Left ventricle myocardium superior (tissue), 1 donor: ENCODE measurements around the gene SAMD4A. TPM values are rescaled to one million over a fixed set of nuclear protein-coding genes. Genes with fewer than 3 reads are reported as not detected.
A peak's percentile ranks its signal among the peaks of the same experiment; 100 is the strongest.
"Not testable (repeated sequence)": the region's sequence is repeated elsewhere in the genome, so short reads cannot be mapped to it uniquely, and the experiment has no call there.

ENCODE experiments used
- ATAC-seq: fragments of 200-7000 bp; cut with Tn5 transposase; one replicate; pipeline ENCODE4 v1.9.1; 2020; ENCODE audit warnings: mild to moderate bottlenecking, moderate library complexity
- DNase-seq: peaks from one replicate; pipeline ENCODE4 v3.0.0-alpha.2; 2020
- intact Hi-C: fragments of 100-400 bp; cut with micrococcal nuclease; formaldehyde crosslinking; loops from one replicate; pipeline ENCODE4 v1.11.0; 2022
- total RNA-seq: library from RNA; stranded (reverse); fragmentation: NEBNext Ultra II Directional; extraction: Animal tissue kit (Norgen Biotek cat#: 25700); gene quantifications from one replicate; pipeline ENCODE4 v1.2.1, GENCODE V29; 2021
- donor health status: DM: no; HTN: yes; CAD: no; lungs with severe emphysema.

SAMD4A gene
- total RNA-seq, 1 donor from 2014 or later = 150 TPM

DNA sequence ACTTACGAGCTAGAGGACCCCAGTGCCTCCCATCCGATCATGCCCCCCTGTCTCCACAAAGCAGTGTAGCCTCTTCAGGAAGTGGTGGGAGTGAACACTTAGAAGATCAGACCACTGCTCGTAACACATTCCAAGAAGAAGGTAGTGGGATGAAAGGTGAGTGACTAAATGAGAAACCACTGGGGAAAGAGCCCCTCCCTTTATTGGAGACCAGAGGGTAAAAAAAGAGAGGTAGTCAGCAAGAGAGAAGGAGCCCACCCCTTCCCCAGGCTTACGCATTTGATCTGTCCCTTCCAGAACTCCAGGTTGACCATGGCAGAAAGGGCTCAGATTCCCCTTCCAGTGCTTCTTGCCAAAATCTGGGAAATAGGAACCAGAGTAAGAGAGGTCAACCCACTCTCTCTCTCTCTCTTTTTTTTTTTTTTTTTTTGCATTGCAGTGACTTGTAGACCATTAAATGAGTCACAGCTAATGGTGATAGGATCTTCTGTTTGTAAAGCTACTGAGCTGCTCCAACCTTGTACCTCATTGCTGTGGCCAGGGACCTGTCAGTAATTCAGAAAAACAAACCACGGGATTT lies 170.3 kb downstream of the SAMD4A start:
- DNase-seq = no peak
- intact Hi-C loops = no loop called here

GRCh38 chr14:54738009-54738408 lies 171.1 kb downstream of the SAMD4A start:
- DNase-seq (no peak), ATAC-seq (peak; percentile 67)
- intact Hi-C loops = no loop called here

More for the DNA sequence above, 170.3 kb downstream of the SAMD4A start:
- no peak for ATAC-seq

- DNase-seq (no peak), ATAC-seq (no peak)
- intact Hi-C loops = no loop called here
Measured at GRCh38 chr14:54739514-54739913, 172.6 kb downstream of the SAMD4A start.

GRCh38 chr14:54742492-54743350 lies 175.8 kb downstream of the SAMD4A start:
- DNase-seq (no peak), ATAC-seq (no peak)
- intact Hi-C loops = no loop called here

- DNase-seq (no peak), ATAC-seq (no peak)
- intact Hi-C loops = no loop called here
Measured at GRCh38 chr14:54743382-54743781, 176.5 kb downstream of the SAMD4A start.

DNA sequence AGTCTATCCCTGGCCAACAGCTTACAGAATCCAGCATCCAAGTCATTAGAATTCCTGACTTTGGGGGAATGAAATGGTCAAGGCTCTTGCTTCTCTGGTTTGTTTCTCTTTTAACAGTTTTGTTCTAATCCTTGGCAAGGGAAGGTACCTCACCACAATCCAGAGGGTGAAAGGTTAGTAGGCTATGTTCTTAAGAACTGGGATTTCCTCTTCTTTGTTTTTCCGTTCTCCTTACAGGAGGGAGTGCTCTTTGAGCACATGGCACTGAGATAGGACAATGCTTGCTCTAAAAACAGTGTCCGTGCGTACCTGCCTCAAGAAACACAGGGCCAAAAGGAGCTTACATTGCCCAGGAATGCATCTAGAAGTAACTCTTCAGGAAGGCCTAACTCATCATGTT lies 179.1 kb downstream of the SAMD4A start:
- no peak for ATAC-seq
- DNase-seq = no peak
- intact Hi-C loops = no loop called here

DNA sequence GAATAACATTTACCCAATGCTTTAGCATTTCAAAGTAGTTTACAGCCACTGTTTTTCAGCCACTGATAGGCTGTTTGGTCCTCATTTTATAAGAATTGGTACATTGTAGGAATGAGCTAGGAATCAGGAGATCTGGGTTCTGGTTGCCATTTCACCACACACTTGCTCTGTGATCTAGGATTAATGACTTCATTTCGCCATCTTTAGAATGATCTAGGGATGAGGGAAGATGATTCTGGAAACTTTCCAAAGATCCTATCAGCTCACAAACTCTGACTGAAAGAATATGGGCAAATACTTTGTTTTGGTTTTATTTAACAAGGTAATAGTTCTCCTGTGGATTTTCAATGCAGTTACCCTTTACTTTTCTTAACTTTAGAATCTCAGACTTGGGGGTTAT lies 180.7 kb downstream of the SAMD4A start:
- intact Hi-C loops = no loop called here
- ATAC-seq (no peak), DNase-seq (no peak)

- intact Hi-C loops = no loop called here
- ATAC-seq = no peak
- no peak for DNase-seq
Measured at GRCh38 chr14:54749180-54749579, 182.3 kb downstream of the SAMD4A start.

GRCh38 chr14:54749727-54750126 lies 182.8 kb downstream of the SAMD4A start:
- intact Hi-C loops = no loop called here
- DNase-seq (no peak), ATAC-seq (peak; percentile 66)

GRCh38 chr14:54752611-54753010 lies 185.7 kb downstream of the SAMD4A start:
- ATAC-seq, DNase-seq, intact Hi-C loops: not testable (repeated sequence)

GRCh38 chr14:54753396-54753795 lies 186.5 kb downstream of the SAMD4A start:
- ATAC-seq, DNase-seq, intact Hi-C loops: not testable (repeated sequence)

GRCh38 chr14:54754116-54754622 lies 187.2 kb downstream of the SAMD4A start:
- DNase-seq (no peak), ATAC-seq (no peak)
- intact Hi-C loops = no loop called here

GRCh38 chr14:54754623-54755386 lies 187.9 kb downstream of the SAMD4A start:
- ATAC-seq (no peak), DNase-seq (no peak)
- intact Hi-C loops = no loop called here

- intact Hi-C loops = no loop called here
Measured at GRCh38 chr14:54756656-54757392, 189.9 kb downstream of the SAMD4A start.

GRCh38 chr14:54758041-54758440 lies 191.1 kb downstream of the SAMD4A start:
- peak; percentile 43 for ATAC-seq
- DNase-seq = no peak
- intact Hi-C loops = no loop called here

More at GRCh38 chr14:54756656-54757392, 189.9 kb downstream of the SAMD4A start:
- DNase-seq (no peak), ATAC-seq (no peak)

GRCh38 chr14:54759982-54760585 lies 193.2 kb downstream of the SAMD4A start:
- DNase-seq (no peak), ATAC-seq (no peak)
- intact Hi-C loops = no loop called here

DNA sequence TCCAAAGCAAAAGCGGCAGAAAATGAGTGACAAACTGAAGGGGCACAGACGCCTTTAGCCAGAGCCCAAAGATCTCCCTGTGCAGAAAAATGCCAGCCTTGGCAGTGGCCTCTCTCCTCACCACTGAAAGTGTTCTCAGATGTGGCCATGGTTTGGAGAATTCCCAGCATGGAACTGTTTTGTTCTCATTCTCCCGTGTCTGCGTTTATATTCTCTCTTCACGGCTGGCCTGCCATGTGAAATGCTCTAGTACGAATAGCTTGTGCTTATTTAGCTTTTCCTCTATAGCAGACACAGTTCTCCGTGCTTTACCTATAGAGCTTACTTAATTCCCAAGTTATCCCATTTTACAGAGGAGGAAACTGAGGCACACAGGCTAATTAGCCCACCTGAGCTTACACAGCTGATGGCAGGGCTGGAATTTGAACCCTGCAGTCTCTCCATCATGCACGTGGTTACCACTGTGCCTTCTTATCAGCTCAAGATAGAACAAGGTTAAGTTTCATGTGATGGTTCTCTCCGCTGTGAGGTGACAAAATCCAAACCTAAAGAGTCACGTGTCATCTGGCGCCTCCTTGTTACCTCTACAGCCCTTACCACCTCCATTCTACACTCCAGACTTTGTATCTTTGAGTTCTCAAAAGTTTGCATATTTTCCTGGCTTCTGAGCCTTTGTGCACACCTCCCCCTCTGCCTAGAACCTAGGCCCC lies 194.1 kb downstream of the SAMD4A start:
- intact Hi-C loops = no loop called here
- DNase-seq (no peak), ATAC-seq (peak; percentile 19)

DNA sequence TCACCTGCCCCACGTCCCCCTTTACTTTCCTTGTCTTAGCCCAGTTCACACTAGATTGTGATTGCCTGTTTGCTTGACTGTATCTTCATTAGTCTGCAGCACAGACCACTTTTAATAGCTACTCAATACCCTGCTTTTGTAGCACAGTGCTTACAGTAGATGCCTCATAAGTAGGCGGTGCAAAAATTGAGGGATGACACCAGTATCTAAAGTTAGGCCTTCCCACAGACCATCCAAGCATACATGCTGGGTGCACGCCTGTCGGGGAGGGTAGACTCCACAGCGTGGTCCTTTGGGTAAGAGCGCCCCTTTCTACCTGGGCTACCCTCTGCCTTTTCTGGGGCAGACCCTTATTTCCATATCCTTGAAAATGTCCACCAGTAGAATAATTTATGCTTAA lies 194.9 kb downstream of the SAMD4A start:
- ATAC-seq (no peak), DNase-seq (no peak)
- intact Hi-C loops = no loop called here
